Measurements from ENCODE around the gene GM2A. TPM values are rescaled to one million over a fixed set of nuclear protein-coding genes. Genes with fewer than 3 reads are reported as not detected.

GM2A gene
- total RNA-seq, 6 donors from 2014 or later: 27.2 to 129 (median 59.0) TPM

GRCh38 chr5:151293624-151294023 lies 40.6 kb downstream of the GM2A start:
- ATAC-seq (ENCODE audit: low FRiP score in 2 of 2) (no peak), DNase-seq (no peak)
- Histone ChIP-seq H3K9me3 (no peaks in the 10 kb centered on the region), H3K4me1 (peaks cover 0 to 11% (median 0%) of the 10 kb centered on the region in 4 donors), H3K27me3 (no peaks in the 10 kb centered on the region), H3K27ac (no peak overlapping the region), H3K36me3 (no peaks in the 10 kb centered on the region), H3K4me3 (no peak overlapping the region)
- no peak for TF ChIP-seq POLR2AphosphoS5 (IDR thresholded peaks at IDR 0.05)
- TF ChIP-seq POLR2A (IDR thresholded peaks at IDR 0.05): no peak
- TF ChIP-seq CTCF (IDR thresholded peaks at IDR 0.05): no peak
- no peak for TF ChIP-seq EP300 (IDR thresholded peaks at IDR 0.05)
- WGBS, 2 donors: 35 to 47% methylated on average over 4 of the region's 4 CpGs

GRCh38 chr5:151295138-151295537 lies 42.2 kb downstream of the GM2A start:
- no peak overlapping the region for H3K4me3 ChIP-seq
- peaks cover 0 to 11% (median 0%) of the 10 kb centered on the region in 4 donors for H3K4me1 ChIP-seq
- DNase-seq: peak in 1 of 2 donors; percentile 62
- no peak overlapping the region for H3K27ac ChIP-seq
- no peak for ATAC-seq (ENCODE audit: low FRiP score in 2 of 2)
- H3K9me3 ChIP-seq: no peaks in the 10 kb centered on the region
- peak in 1 of 4 donors; percentile 8 for TF ChIP-seq POLR2A (IDR thresholded peaks at IDR 0.05)
- TF ChIP-seq EP300 (IDR thresholded peaks at IDR 0.05): peak in 1 of 4 donors; percentile 81
- TF ChIP-seq CTCF (IDR thresholded peaks at IDR 0.05): no peak
- TF ChIP-seq POLR2AphosphoS5 (IDR thresholded peaks at IDR 0.05): no peak
- WGBS, 2 donors: 57 to 68% methylated on average over 5 of the region's 5 CpGs
- H3K36me3 ChIP-seq: no peaks in the 10 kb centered on the region
- H3K27me3 ChIP-seq: no peaks in the 10 kb centered on the region

GRCh38 chr5:151295791-151296477 lies 42.9 kb downstream of the GM2A start:
- Histone ChIP-seq H3K9me3 (no peaks in the 10 kb centered on the region), H3K4me1 (peaks cover 0 to 11% (median 0%) of the 10 kb centered on the region in 4 donors), H3K27me3 (no peaks in the 10 kb centered on the region), H3K36me3 (no peaks in the 10 kb centered on the region), H3K4me3 (no peak overlapping the region), H3K27ac (peak overlapping the region in 2 of 4 donors; percentile 8 to 21)
- no peak for DNase-seq
- ATAC-seq (ENCODE audit: low FRiP score in 2 of 2): peak in 1 of 2 donors; percentile 28
- no peak for TF ChIP-seq CTCF (IDR thresholded peaks at IDR 0.05)
- no peak for TF ChIP-seq EP300 (IDR thresholded peaks at IDR 0.05)
- TF ChIP-seq POLR2A (IDR thresholded peaks at IDR 0.05): no peak
- no peak for TF ChIP-seq POLR2AphosphoS5 (IDR thresholded peaks at IDR 0.05)
- WGBS, 2 donors: 49 to 53% methylated on average over 7 of the region's 7 CpGs

GRCh38 chr5:151296478-151296830 lies 43.5 kb downstream of the GM2A start:
- TF ChIP-seq CTCF (IDR thresholded peaks at IDR 0.05) (no peak), POLR2AphosphoS5 (IDR thresholded peaks at IDR 0.05) (no peak)
- no peak for ATAC-seq (ENCODE audit: low FRiP score in 2 of 2)
- H3K4me1 ChIP-seq: peaks cover 0 to 11% (median 0%) of the 10 kb centered on the region in 4 donors
- no peak overlapping the region for H3K27ac ChIP-seq
- H3K9me3 ChIP-seq: no peaks in the 10 kb centered on the region
- no peak for DNase-seq
- no peaks in the 10 kb centered on the region for H3K27me3 ChIP-seq
- H3K4me3 ChIP-seq: no peak overlapping the region
- WGBS, 2 donors: 71 to 85% methylated on average over 1 of the region's 1 CpG
- no peaks in the 10 kb centered on the region for H3K36me3 ChIP-seq

- no peak for ATAC-seq (ENCODE audit: low FRiP score in 2 of 2)
- WGBS, 2 donors: 74 to 85% methylated on average over 2 of the region's 2 CpGs
- Histone ChIP-seq H3K4me3 (no peak overlapping the region), H3K27ac (no peak overlapping the region), H3K4me1 (peaks cover 0 to 11% (median 0%) of the 10 kb centered on the region in 4 donors), H3K36me3 (no peaks in the 10 kb centered on the region), H3K9me3 (no peaks in the 10 kb centered on the region), H3K27me3 (no peaks in the 10 kb centered on the region)
- TF ChIP-seq CTCF (IDR thresholded peaks at IDR 0.05): no peak
- TF ChIP-seq POLR2AphosphoS5 (IDR thresholded peaks at IDR 0.05): no peak
- no peak for TF ChIP-seq POLR2A (IDR thresholded peaks at IDR 0.05)
- TF ChIP-seq EP300 (IDR thresholded peaks at IDR 0.05): no peak
- DNase-seq: no peak
Measured at GRCh38 chr5:151296974-151297373, 44.0 kb downstream of the GM2A start.

All from upper lobe of left lung (tissue), 6 donors.